K562 (cell line): ENCODE data around the gene TNFAIP8L2. TPM values are rescaled to one million over a fixed set of nuclear protein-coding genes. Genes with fewer than 3 reads are reported as not detected.

ENCODE experiments used
- ATAC-seq: fragments of 200-7000 bp; cut with Tn5 transposase; 3 replicates; pipeline ENCODE4 v1.9.1; 2020; ENCODE audit warnings: moderate library complexity
- BruUV-seq: library from RNA; stranded (reverse); fragments of 400-500 nt; replicated peaks from 2 replicates; lab custom pipeline; 2021; lab: Mats Ljungman, UMichigan
- CTCF ChIA-PET: fragments of 300-600 bp; formaldehyde crosslinking; extraction: SDS; loops from one replicate; lab custom pipeline; 2021; ENCODE audit warnings: low intra/inter-chr PET ratio; lab: Yijun Ruan, JAX
- POLR2A ChIA-PET: fragments of 300-600, 350-650 bp; sonication (Branson Sonifier 250); formaldehyde crosslinking; extraction: SDS; loops from one replicate; lab custom pipeline; 2021; ENCODE audit warnings: antibody characterized with exemption, inconsistent platforms; lab: Yijun Ruan, JAX
- DNase-seq, 4 experiments: peaks; one replicate each; pipeline versions ENCODE4 v3.0.0 to v3.0.0-alpha.2; 2011 to 2018; ENCODE audit warnings: low spot score in 3 of 4, mixed read lengths in 3 of 4; ENCODE audit errors: extremely low read depth in 1 of 4
- FAIRE-seq: peaks from 2 replicates; lab custom pipeline; 2011; peaks lifted over from hg19 to GRCh38; lab: Jason Lieb, UNC
- H2AFZ ChIP-seq: 2 replicates; pipeline ENCODE4 v1.6.0; 2011; ENCODE audit warnings: low read depth, low read length, control low read depth, inconsistent platforms
- H3K27ac ChIP-seq: fragments of 200-600 bp; 3 replicates; pipeline ENCODE4 v1.8.0; 2011; ENCODE audit warnings: low read depth, mild to moderate bottlenecking, control low read depth, inconsistent platforms, low read length, moderate library complexity, mixed read lengths; ENCODE audit errors: extremely low read depth
- H3K27me3 ChIP-seq, 2 experiments: fragments of 300-600 bp in 1 of 2; 2 replicates in 1 of 2; 3 replicates in 1 of 2; pipeline versions ENCODE4 v1.6.0 to v1.8.0; 2011; ENCODE audit warnings: inconsistent platforms in 2 of 2, low read length in 2 of 2, mild to moderate bottlenecking in 1 of 2, mixed read lengths in 1 of 2, moderate library complexity in 1 of 2; ENCODE audit not compliant: control insufficient read depth in 2 of 2, insufficient read depth in 2 of 2
- H3K36me3 ChIP-seq: fragments of 300-600 bp; 3 replicates; pipeline ENCODE4 v1.8.0; 2011; ENCODE audit warnings: mild to moderate bottlenecking, low read length, inconsistent platforms; ENCODE audit not compliant: control insufficient read depth, insufficient read depth
- H3K4me1 ChIP-seq, 2 experiments: fragments of 200-600 bp in 1 of 2; replicated peaks in 1 of 2; 2 replicates in 1 of 2; 3 replicates in 1 of 2; pipeline versions ENCODE4 v1.5.1 to v1.8.0; 2011; ENCODE audit warnings: inconsistent platforms in 2 of 2, low read length in 2 of 2, mild to moderate bottlenecking in 1 of 2, mixed read lengths in 1 of 2, moderate library complexity in 1 of 2; ENCODE audit not compliant: control insufficient read depth in 2 of 2, insufficient read depth in 2 of 2
- H3K4me2 ChIP-seq: 2 replicates; pipeline ENCODE4 v1.6.1; 2011; ENCODE audit warnings: low read length, control low read depth, inconsistent platforms, mixed read lengths; ENCODE audit not compliant: insufficient read depth
- H3K4me3 ChIP-seq: fragments of 200-600 bp; sonication (generic), shearing (Covaris generic); 2 replicates; pipeline ENCODE4 v1.5.1; 2016; ENCODE audit warnings: control low read depth, inconsistent platforms
- H3K79me2 ChIP-seq: fragments of 200-600 bp; 3 replicates; pipeline ENCODE4 v1.8.0; 2011; ENCODE audit warnings: low read length, inconsistent platforms; ENCODE audit not compliant: control insufficient read depth, insufficient read depth
- H3K9ac ChIP-seq, 2 experiments: 2 replicates each; pipeline versions ENCODE4 v1.6.0 to v1.6.1; 2011; ENCODE audit warnings: low read depth in 2 of 2, low read length in 2 of 2, control low read depth in 1 of 2, inconsistent platforms in 1 of 2, mild to moderate bottlenecking in 1 of 2, mixed read lengths in 1 of 2; ENCODE audit not compliant: insufficient read depth in 1 of 2
- H3K9me1 ChIP-seq: one replicate; pipeline ENCODE4 v1.6.0; 2011; ENCODE audit warnings: inconsistent platforms, mild to moderate bottlenecking, low read length, moderate library complexity; ENCODE audit not compliant: control insufficient read depth, insufficient read depth
- H3K9me3 ChIP-seq: replicated peaks from 2 replicates; pipeline ENCODE4 v1.5.1; 2011; ENCODE audit warnings: low read depth, low read length, inconsistent platforms; ENCODE audit not compliant: control insufficient read depth, insufficient read depth
- H4K20me1 ChIP-seq: replicated peaks from 2 replicates; pipeline ENCODE4 v1.6.1; 2011; ENCODE audit warnings: low read length, inconsistent platforms, mixed read lengths; ENCODE audit not compliant: control insufficient read depth, insufficient read depth
- HMG20A ChIP-seq: fragments of 450-650 bp; formaldehyde crosslinking; conservative IDR thresholded peaks from 2 replicates; pipeline ENCODE4 v1.4.0; 2020; ENCODE audit warnings: mild to moderate bottlenecking, mixed read lengths
- ZBTB40 ChIP-seq, 2 experiments: fragments of 450-650 bp in 1 of 2; sonication (generic) in 1 of 2; formaldehyde crosslinking in 1 of 2; IDR thresholded peaks; 2 replicates each; pipeline versions ENCODE4 v1.7.1 to v1.9.0; 2016 to 2022; ENCODE audit warnings: inconsistent platforms in 1 of 2, mild to moderate bottlenecking in 1 of 2, missing genetic modification reagents in 1 of 2
- WGBS: fragments of 100-300 bp; shearing (Covaris generic); methylation state at CpG from one replicate; pipeline ENCODE4 v1.1.6; 2016; ENCODE audit warnings: low coverage, mixed read lengths; ENCODE audit not compliant: insufficient coverage; ENCODE audit errors: missing lambda C conversion rate; 5-methylcytosine and 5-hydroxymethylcytosine counted together
- in situ Hi-C: fragments of 300-500 bp; cut with MboI; formaldehyde crosslinking; loops from 4 replicates; pipeline ENCODE4 v1.15.0; 2018; ENCODE audit warnings: inconsistent platforms, mixed read lengths
- intact Hi-C: fragments of 100-400 bp; cut with micrococcal nuclease; formaldehyde crosslinking; loops from 2 replicates; pipeline ENCODE4 v1.14.2; 2022
- polyA plus RNA-seq, 8 experiments: library from polyadenylated mRNA; depleted of rRNA in 4 of 8; stranded (reverse) in 5 of 8; unstranded in 3 of 8; fragments of >200 nt; fragmentation: Nextera tagmentation in 2 of 8; fragmentation: Illumina TruSeq in 1 of 8; extraction: Ambion mirVana in 2 of 8; extraction: Trizol in 1 of 8; gene quantifications; 2 replicates each; pipeline versions ENCODE4 v1.2.1 to v1.2.3, GENCODE V29; 2011 to 2014; ENCODE audit warnings: inconsistent platforms in 1 of 8, missing spikeins in 1 of 8
- total RNA-seq, 7 experiments: library from RNA; depleted of rRNA in 6 of 7; stranded (reverse); fragments of >200 nt in 6 of 7; fragmentation: Illumina TruSeq in 2 of 7; extraction: Trizol in 2 of 7; gene quantifications; 2 replicates each; pipeline versions ENCODE4 v1.2.1 to v1.2.3, GENCODE V29; 2011 to 2021; ENCODE audit warnings: low replicate concordance in 1 of 7

TNFAIP8L2 gene
- total and polyA plus RNA-seq, 9 of the 15 experiments (the other 6 are each of a cell fraction or from before 2014, with no cell fraction given): 0.05 to 1.7 (median 0.52) TPM

DNA sequence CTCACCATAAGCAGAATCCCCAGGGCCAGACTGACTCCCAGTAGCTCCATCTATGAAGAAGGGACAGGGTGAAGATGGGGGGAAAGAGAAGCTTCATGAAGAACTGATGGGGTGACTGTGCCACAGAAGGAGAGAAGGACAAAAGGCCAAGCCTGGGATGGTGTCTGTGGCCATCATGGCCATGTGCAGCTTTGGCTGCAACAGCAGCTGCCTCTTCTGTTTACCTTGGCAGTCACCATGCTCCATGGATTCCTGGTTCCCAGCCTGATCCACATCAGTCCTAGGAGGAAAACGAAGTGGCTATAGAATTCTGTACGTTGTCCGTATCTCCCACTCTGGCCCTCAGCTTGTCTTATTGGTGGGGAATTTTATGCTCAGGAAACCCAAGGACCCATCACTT, 22.1 kb upstream of the TNFAIP8L2 start:
- in situ Hi-C loops: no loop called here
- 53% methylated on average over 3 of the region's 3 CpGs for WGBS
- FAIRE-seq: no peak
- TF ChIP-seq HMG20A (CRISPR knock-in tag): no peak
- TF ChIP-seq, all 486 proteins: peak for 0
- Histone ChIP-seq H3K4me3 (no peak overlapping the region), H3K9me1 (no peaks in the 10 kb centered on the region), H4K20me1 (peaks cover 6% of the 10 kb centered on the region; the same call in 1 of the 2 replicates), H2AFZ (no peak overlapping the region), H3K4me2 (no peak overlapping the region), H3K36me3 (no peaks in the 10 kb centered on the region), H3K9ac (no peak overlapping the region), H3K27ac (no peak overlapping the region), H3K79me2 (no peaks in the 10 kb centered on the region), H3K9me3 (no peaks in the 10 kb centered on the region), H3K27me3 (no peaks in the 10 kb centered on the region; a peak in 1 of 5 replicates), H3K4me1 (peaks cover 0 to 25% of the 10 kb centered on the region in 2 experiments; a peak in 2 of 5 replicates)
- ChIA-PET POLR2A (interaction anchor here (1.4 to 1.7 kb wide), 2 partner anchors 11 to 23 kb away, joined by 7 read pairs; partner anchors contain the start of gene TNFAIP8L2), CTCF (no interaction called here)
- intact Hi-C loops: no loop called here
- no TSS peak for BruUV-seq
- no peak for ATAC-seq
- DNase-seq: peak in 1 of 4 experiments; percentile 6

- no peak for ATAC-seq
- Histone ChIP-seq H3K79me2 (no peaks in the 10 kb centered on the region), H3K9ac (0 out of 4 replicates have a peak overlapping the region, but pooled peaks of 1 of the 2 experiments have one; percentile 38), H3K27me3 (no peaks in the 10 kb centered on the region; a peak in 1 of 5 replicates), H2AFZ (no peak overlapping the region), H3K27ac (no peak overlapping the region), H3K4me1 (peaks cover 0 to 25% of the 10 kb centered on the region in 2 experiments; a peak in 2 of 5 replicates), H3K4me2 (no peak overlapping the region), H3K9me1 (no peaks in the 10 kb centered on the region), H3K4me3 (no peak overlapping the region), H4K20me1 (peaks cover 6% of the 10 kb centered on the region; the same call in 1 of the 2 replicates), H3K9me3 (no peaks in the 10 kb centered on the region), H3K36me3 (no peaks in the 10 kb centered on the region)
- ChIA-PET CTCF (no interaction called here), POLR2A (interaction anchor here (1.0 to 1.7 kb wide), 4 partner anchors 10 to 22 kb away, joined by 4 to 7 read pairs (median 6); partner anchors contain the start of gene TNFAIP8L2)
- no TSS peak for BruUV-seq
- FAIRE-seq: no peak
- WGBS: 47% methylated on average over 7 of the region's 7 CpGs
- intact Hi-C loops: no loop called here
- in situ Hi-C loops: no loop called here
- no peak for DNase-seq
- TF ChIP-seq ZBTB40 (IDR thresholded peaks at IDR 0.05) (no peak), ZBTB40 (CRISPR knock-in tag; IDR thresholded peaks at IDR 0.05) (no peak)
Measured at GRCh38 chr1:151134991-151135390, 21.5 kb upstream of the TNFAIP8L2 start.
